Choroid plexus epithelial cell (primary cell): Measurements from ENCODE around the gene PDLIM7.

Experiments used
- DNase-seq: peaks from one replicate; pipeline ENCODE4 v3.0.0-alpha.2; 2010; ENCODE audit warnings: low read depth
- H3K4me3 ChIP-seq: 2 replicates; pipeline ENCODE4 v1.5.1; 2011; ENCODE audit warnings: low read depth, mild to moderate bottlenecking, control low read depth, low read length, moderate library complexity
- TF ChIP-seq, protein P1 (sequence below): conservative IDR thresholded peaks from 2 replicates; pipeline ENCODE4 v1.5.1; 2011; ENCODE audit warnings: low read depth, mild to moderate bottlenecking, control low read depth, inconsistent platforms, low read length, moderate library complexity

The PDLIM7 gene

DNA sequence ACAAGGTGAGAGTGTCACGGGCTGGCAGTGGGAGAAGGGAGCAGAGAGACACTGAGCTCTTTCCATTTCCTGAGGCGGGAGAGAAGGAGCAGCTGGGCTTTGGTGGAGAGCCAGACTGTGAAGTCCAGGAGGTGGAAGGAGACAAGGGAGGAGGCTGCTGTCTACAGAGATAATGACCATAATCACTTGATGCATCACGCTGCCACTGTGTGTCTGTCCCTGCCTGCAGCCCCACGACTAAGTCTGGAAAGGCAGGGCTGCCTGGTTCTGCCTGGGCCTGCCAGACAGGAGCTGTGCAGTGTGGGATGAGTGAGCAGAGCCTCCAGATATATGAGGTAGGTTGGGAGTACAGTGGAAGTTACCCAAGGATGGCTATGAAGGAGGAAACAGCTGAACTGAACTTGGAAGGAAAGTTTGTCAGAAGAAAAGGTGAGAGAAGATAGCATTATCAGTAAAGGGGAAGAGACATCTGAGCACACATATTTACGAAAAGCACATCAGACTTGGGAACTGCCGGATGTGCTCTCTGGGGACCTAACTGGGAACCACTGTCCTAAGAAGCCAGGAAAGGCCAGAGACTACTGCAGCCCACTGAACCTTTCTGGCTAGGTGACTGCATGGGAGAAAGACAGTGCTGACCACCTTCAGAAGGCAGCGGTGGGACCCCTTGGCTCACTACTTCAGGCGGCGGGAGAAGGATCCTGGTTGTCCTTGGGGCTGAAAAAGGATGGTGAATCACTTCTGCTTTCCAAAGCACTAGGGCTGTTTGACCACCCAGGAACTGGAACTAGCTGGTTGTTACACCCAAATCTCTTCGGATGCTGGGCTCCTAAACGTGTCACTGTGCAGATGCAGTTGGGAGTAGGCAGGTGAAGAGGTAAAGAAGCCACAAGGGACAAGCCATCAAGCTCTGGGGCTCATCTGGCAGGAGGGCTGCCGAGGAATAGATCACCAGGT, 32.1 kb upstream of the PDLIM7 start:
- TF ChIP-seq, protein P1, sequence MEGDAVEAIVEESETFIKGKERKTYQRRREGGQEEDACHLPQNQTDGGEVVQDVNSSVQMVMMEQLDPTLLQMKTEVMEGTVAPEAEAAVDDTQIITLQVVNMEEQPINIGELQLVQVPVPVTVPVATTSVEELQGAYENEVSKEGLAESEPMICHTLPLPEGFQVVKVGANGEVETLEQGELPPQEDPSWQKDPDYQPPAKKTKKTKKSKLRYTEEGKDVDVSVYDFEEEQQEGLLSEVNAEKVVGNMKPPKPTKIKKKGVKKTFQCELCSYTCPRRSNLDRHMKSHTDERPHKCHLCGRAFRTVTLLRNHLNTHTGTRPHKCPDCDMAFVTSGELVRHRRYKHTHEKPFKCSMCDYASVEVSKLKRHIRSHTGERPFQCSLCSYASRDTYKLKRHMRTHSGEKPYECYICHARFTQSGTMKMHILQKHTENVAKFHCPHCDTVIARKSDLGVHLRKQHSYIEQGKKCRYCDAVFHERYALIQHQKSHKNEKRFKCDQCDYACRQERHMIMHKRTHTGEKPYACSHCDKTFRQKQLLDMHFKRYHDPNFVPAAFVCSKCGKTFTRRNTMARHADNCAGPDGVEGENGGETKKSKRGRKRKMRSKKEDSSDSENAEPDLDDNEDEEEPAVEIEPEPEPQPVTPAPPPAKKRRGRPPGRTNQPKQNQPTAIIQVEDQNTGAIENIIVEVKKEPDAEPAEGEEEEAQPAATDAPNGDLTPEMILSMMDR, result no peak
- H3K4me3 ChIP-seq, result no peak overlapping the region
- DNase-seq, result no peak

DNA sequence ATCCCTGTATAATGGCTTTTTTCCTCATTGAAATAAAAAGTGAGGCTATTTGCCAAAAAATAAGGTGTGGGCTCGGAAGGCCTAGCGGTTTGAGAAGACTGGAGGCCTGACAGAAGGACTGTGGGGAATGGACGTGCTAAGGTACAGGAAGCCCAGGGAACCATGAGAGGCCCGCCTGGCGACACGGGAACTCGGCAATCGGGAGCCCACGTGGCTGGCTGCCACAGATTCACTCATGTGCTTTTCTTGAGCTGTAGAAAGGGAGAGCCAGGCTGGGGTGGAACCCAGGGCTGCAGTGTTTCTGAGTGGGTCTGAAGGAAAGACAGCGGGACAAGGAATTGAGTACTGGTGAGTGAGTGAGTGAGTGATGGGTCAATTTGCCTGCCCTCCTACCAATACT, 31.2 kb upstream of the PDLIM7 start:
- no peak overlapping the region for H3K4me3 ChIP-seq
- TF ChIP-seq, protein P1, result no peak
- DNase-seq, result no peak

DNA sequence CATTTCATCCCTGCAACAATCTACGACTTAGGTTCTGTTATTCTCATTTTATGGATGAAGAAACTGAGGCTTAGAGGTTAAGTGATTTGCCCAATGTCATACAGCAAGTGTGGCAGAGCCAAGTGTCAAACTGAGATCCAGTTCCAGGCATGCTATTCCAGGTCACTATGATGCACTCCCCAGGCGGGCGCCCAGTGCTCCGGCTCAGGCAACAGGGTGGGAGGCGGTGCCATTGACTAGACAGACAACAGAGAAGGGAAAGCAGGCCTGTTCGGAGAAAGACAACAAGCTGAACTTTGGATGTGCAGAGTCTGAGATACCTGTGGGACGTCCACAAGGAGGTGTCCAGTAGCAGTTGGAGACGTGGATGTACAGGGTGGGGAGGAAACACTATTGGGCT, 30.2 kb upstream of the PDLIM7 start:
- no peak overlapping the region for H3K4me3 ChIP-seq
- TF ChIP-seq, protein P1, result no peak

DNA sequence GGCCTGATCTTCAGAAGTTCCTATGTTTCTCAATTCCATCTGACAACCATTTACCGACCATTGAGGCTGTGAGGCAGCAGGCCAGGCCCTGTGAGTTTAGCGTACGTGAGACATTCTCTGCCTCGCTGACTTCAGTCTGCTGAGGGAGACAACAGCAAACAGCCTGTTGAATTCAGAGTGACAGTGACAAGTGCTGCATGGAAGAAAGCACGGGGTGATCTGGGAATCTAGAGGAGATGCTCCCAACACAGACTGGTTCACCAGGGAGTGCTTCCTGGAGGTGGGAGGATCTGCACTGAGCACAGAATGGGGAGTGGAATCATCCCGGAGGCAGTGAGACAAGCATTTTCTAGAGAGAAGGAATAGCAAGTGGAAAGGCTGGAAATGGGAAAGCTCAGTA, 29.4 kb upstream of the PDLIM7 start:
- TF ChIP-seq, protein P1, result no peak
- no peak overlapping the region for H3K4me3 ChIP-seq
- no peak for DNase-seq

More for the DNA sequence above, 30.2 kb upstream of the PDLIM7 start:
- DNase-seq, result no peak

DNA sequence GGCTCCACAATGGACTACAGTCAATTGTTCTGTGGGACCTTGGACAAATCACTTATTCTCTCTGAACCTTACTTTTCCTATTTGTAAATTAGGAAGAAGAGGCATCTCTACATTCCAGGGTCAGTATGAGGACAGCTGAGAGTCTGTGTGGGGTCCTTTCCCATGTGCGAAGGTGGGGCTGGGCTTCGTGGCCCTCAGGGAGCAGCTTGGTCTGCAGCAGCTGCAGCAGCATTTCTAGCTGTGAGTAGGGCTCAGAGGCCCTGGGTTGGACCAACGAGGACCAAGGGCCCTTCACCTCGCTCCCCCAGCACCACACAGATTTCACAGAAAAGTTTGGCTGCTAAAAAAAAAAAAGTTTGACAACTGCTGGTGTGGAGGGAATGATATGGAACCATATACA, 28.8 kb upstream of the PDLIM7 start:
- H3K4me3 ChIP-seq, result no peak overlapping the region
- no peak for DNase-seq
- TF ChIP-seq, protein P1, result no peak

DNA sequence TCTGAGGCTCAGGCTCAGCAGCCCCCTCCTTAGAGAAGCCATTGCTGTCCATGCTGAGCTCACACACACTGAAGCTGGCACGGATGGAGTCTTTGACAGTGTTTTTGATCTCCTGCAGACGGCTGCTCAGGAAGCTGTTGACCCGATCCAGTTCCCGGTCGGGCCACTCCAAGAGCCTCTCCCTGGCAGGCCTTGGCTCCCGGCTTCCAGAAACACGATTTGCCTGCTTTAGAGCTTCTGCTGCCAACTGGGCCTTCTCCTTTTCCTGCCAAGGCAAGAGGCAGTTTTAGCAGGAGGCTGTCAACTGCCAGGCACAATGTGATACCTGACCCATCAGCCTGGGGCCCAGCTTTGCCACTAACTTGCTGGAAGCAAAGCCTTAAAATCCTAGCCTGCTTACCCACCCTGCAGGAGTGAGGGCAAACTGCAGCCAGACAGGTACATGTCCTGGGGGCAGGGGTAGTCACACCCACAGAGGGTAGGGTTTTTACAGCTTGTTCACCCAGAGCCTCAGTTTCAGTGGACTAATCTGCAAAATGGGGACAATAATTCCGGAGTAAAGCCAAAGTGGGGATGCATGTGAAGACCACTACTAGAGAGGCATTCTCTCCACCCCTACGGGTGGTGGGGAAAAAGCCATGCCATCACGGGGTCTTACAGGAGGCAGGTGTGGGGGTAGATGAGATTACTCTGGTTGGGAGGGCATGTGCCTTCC, 27.7 kb upstream of the PDLIM7 start:
- TF ChIP-seq, protein P1, result no peak
- H3K4me3 ChIP-seq, result no peak overlapping the region
- no peak for DNase-seq
